Breast epithelium (tissue), 3 donors: ENCODE data around the gene ABITRAM.

Source experiments
- POLR2A ChIP-seq: fragments of 450-650 bp; IDR thresholded peaks from one replicate; pipeline ENCODE4 v1.6.1; 2016; ENCODE audit warnings: antibody characterized with exemption, mild to moderate bottlenecking, moderate library complexity
- POLR2AphosphoS5 ChIP-seq, 3 donors: sonication (generic); formaldehyde crosslinking; IDR thresholded peaks; one replicate each; pipeline ENCODE4 v1.6.1; 2017; ENCODE audit warnings: antibody characterized with exemption in 3 of 3
- TF ChIP-seq, protein P1 (sequence below), 3 donors: fragments of 450-650 bp; IDR thresholded peaks; one replicate each; pipeline ENCODE4 v1.5.1; 2016 to 2017; ENCODE audit warnings: antibody characterized with exemption in 3 of 3, mild to moderate bottlenecking in 3 of 3, moderate library complexity in 3 of 3

DNA sequence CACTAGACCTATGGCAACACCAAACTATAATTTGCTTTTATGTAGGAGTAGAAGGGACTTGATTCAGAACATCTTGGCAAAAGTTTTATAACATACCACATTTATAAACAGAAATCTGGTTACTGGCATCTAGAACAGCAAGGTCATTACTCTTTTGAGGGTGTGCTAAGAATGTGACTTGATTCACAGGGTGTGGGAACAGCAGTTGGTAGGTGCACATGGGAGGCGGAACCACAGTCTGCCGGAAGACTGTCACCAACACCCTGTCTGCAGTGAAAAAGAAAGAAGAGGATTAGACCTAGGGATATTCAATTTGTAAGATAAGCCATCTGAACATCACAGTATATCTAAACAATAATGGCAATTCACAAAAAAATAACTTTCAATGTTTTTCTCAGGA is 23.3 kb upstream of the ABITRAM start:
- TF ChIP-seq, protein P1, sequence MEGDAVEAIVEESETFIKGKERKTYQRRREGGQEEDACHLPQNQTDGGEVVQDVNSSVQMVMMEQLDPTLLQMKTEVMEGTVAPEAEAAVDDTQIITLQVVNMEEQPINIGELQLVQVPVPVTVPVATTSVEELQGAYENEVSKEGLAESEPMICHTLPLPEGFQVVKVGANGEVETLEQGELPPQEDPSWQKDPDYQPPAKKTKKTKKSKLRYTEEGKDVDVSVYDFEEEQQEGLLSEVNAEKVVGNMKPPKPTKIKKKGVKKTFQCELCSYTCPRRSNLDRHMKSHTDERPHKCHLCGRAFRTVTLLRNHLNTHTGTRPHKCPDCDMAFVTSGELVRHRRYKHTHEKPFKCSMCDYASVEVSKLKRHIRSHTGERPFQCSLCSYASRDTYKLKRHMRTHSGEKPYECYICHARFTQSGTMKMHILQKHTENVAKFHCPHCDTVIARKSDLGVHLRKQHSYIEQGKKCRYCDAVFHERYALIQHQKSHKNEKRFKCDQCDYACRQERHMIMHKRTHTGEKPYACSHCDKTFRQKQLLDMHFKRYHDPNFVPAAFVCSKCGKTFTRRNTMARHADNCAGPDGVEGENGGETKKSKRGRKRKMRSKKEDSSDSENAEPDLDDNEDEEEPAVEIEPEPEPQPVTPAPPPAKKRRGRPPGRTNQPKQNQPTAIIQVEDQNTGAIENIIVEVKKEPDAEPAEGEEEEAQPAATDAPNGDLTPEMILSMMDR (IDR thresholded peaks at IDR 0.05): no peak
- no peak for TF ChIP-seq POLR2A
- TF ChIP-seq POLR2AphosphoS5 (IDR thresholded peaks at IDR 0.05): no peak
